Measurements from ENCODE around the gene MS4A14. TPM values are rescaled to one million over a fixed set of nuclear protein-coding genes. Genes with fewer than 3 reads are reported as not detected.

The MS4A14 gene
- total RNA-seq, 1 experiment from 2014 or later = not detected

- no peak for TF ChIP-seq CTCF (IDR thresholded peaks at IDR 0.05; ENCODE audit: unreplicated experiment)
- H3K27ac Mint-ChIP-seq (ENCODE audit: low read depth, unreplicated experiment) = no peak within 1 kb of the TSS
- no peak within 1 kb of the TSS for H3K4me3 Mint-ChIP-seq (ENCODE audit: unreplicated experiment)
- CTCF ChIA-PET = interaction anchor here (1.1 to 2.1 kb wide), 2 partner anchors 15 kb away, joined by 4 to 8 read pairs; no protein-coding TSS in a partner anchor
- H3K27me3 Mint-ChIP-seq (ENCODE audit: insufficient read depth, unreplicated experiment) = peaks cover 35% of the 10 kb centered on the region
- intact Hi-C loops (cut with micrococcal nuclease) = no loop called here
- no peaks in the 10 kb centered on the region for H3K4me1 Mint-ChIP-seq (ENCODE audit: insufficient read depth, unreplicated experiment)
- no peak for DNase-seq (ENCODE audit: unreplicated experiment)
- POLR2A ChIA-PET = no interaction called here
- H3K36me3 Mint-ChIP-seq (ENCODE audit: insufficient read depth, unreplicated experiment) = no peaks in the 10 kb centered on the region
- BruUV-seq (replicated peaks) = no TSS peak
- H3K9me3 Mint-ChIP-seq (ENCODE audit: unreplicated experiment) = no peaks in the 10 kb centered on the region
Observed at GRCh38 chr11:60378354-60378753, 17.9 kb upstream of the MS4A14 start, which contains the start of gene MS4A7. TSS of gene MS4A7 (plus strand) at chr11:60378532. CDS start at chr11:60383142, 4,610 bp downstream.

GRCh38 chr11:60389279-60389910 is 6.9 kb upstream of the MS4A14 start:
- Mint-ChIP-seq H3K4me3 (ENCODE audit: unreplicated experiment) (no peak overlapping the region), H3K27ac (ENCODE audit: low read depth, unreplicated experiment) (no peak overlapping the region), H3K9me3 (ENCODE audit: unreplicated experiment) (peaks cover 8% of the 10 kb centered on the region), H3K27me3 (ENCODE audit: insufficient read depth, unreplicated experiment) (peaks cover 8% of the 10 kb centered on the region), H3K4me1 (ENCODE audit: insufficient read depth, unreplicated experiment) (no peaks in the 10 kb centered on the region), H3K36me3 (ENCODE audit: insufficient read depth, unreplicated experiment) (no peaks in the 10 kb centered on the region)
- ChIA-PET CTCF (no interaction called here), POLR2A (no interaction called here)
- no peak for TF ChIP-seq CTCF (IDR thresholded peaks at IDR 0.05; ENCODE audit: unreplicated experiment)
- no peak for DNase-seq (ENCODE audit: unreplicated experiment)
- no TSS peak for BruUV-seq (replicated peaks)
- intact Hi-C loops (cut with micrococcal nuclease) = no loop called here

- no TSS peak for BruUV-seq (replicated peaks)
Observed at GRCh38 chr11:60390419-60390818, 5.8 kb upstream of the MS4A14 start.

GRCh38 chr11:60392361-60392760 is 3.9 kb upstream of the MS4A14 start:
- intact Hi-C loops (cut with micrococcal nuclease) = no loop called here
- BruUV-seq (replicated peaks) = no TSS peak
- Mint-ChIP-seq H3K36me3 (ENCODE audit: insufficient read depth, unreplicated experiment) (no peaks in the 10 kb centered on the region), H3K27me3 (ENCODE audit: insufficient read depth, unreplicated experiment) (no peaks in the 10 kb centered on the region), H3K4me1 (ENCODE audit: insufficient read depth, unreplicated experiment) (no peaks in the 10 kb centered on the region), H3K4me3 (ENCODE audit: unreplicated experiment) (no peak overlapping the region), H3K9me3 (ENCODE audit: unreplicated experiment) (no peaks in the 10 kb centered on the region), H3K27ac (ENCODE audit: low read depth, unreplicated experiment) (no peak overlapping the region)
- TF ChIP-seq CTCF (IDR thresholded peaks at IDR 0.05; ENCODE audit: unreplicated experiment) = no peak
- no peak for DNase-seq (ENCODE audit: unreplicated experiment)
- CTCF ChIA-PET = interaction anchor here (1.5 kb wide), 1 partner anchor 29 kb away, joined by 9 read pairs; no protein-coding TSS in a partner anchor
- POLR2A ChIA-PET = no interaction called here

More at GRCh38 chr11:60390419-60390818, 5.8 kb upstream of the MS4A14 start:
- ChIA-PET POLR2A (no interaction called here), CTCF (no interaction called here)
- intact Hi-C loops (cut with micrococcal nuclease) = no loop called here
- Mint-ChIP-seq H3K36me3 (ENCODE audit: insufficient read depth, unreplicated experiment) (no peaks in the 10 kb centered on the region), H3K4me3 (ENCODE audit: unreplicated experiment) (no peak overlapping the region), H3K4me1 (ENCODE audit: insufficient read depth, unreplicated experiment) (no peaks in the 10 kb centered on the region), H3K27ac (ENCODE audit: low read depth, unreplicated experiment) (no peak overlapping the region), H3K9me3 (ENCODE audit: unreplicated experiment) (peaks cover 8% of the 10 kb centered on the region), H3K27me3 (ENCODE audit: insufficient read depth, unreplicated experiment) (no peaks in the 10 kb centered on the region)
- TF ChIP-seq CTCF (IDR thresholded peaks at IDR 0.05; ENCODE audit: unreplicated experiment) = no peak
- DNase-seq (ENCODE audit: unreplicated experiment) = no peak
